Measurements from ENCODE around the gene CTSV. TPM values are rescaled to one million over a fixed set of nuclear protein-coding genes. Genes with fewer than 3 reads are reported as not detected.
"Not testable (repeated sequence)": the region's sequence is repeated elsewhere in the genome, so short reads cannot be mapped to it uniquely, and the experiment has no call there.

The CTSV gene
- total RNA-seq, 6 donors from 2014 or later = 0.34 to 1.5 (median 0.63) TPM; not detected in 2

GRCh38 chr9:97039514-97039860 lies 545 bp upstream of the CTSV start:
- ATAC-seq (ENCODE audit: low FRiP score in 2 of 2) (peak; percentile 54 to 55), DNase-seq (peak in 1 of 2 donors; percentile 25)
- H3K4me1 ChIP-seq = peaks cover 7 to 14% (median 9%) of the 10 kb centered on the region in 4 donors
- 6% methylated on average over 12 of the region's 12 CpGs for WGBS, 2 donors
- TF ChIP-seq POLR2A (IDR thresholded peaks at IDR 0.05) (no peak), CTCF (IDR thresholded peaks at IDR 0.05) (no peak), POLR2AphosphoS5 (IDR thresholded peaks at IDR 0.05) (no peak), EP300 (IDR thresholded peaks at IDR 0.05) (no peak)
- H3K36me3 ChIP-seq = no peaks in the 10 kb centered on the region
- H3K4me3 ChIP-seq = peak overlapping the region in 3 of 4 donors; percentile 50 to 61 (median 58)
- H3K27ac ChIP-seq = peak overlapping the region in 1 of 4 donors; percentile 49
- no peaks in the 10 kb centered on the region for H3K9me3 ChIP-seq
- peaks cover 0 to 10% (median 4%) of the 10 kb centered on the region in 4 donors for H3K27me3 ChIP-seq

GRCh38 chr9:97023505-97023904 lies 15.4 kb downstream of the CTSV start:
- not testable (repeated sequence) for ATAC-seq (ENCODE audit: low FRiP score in 2 of 2); H3K27me3 ChIP-seq
- 82 to 100% methylated on average over 1 of the region's 1 CpG for WGBS, 2 donors

GRCh38 chr9:97013151-97014132 lies 25.5 kb downstream of the CTSV start:
- peak; percentile 97 to 98 for ATAC-seq (ENCODE audit: low FRiP score in 2 of 2)
- H3K36me3 ChIP-seq, H3K9me3 ChIP-seq, H3K27me3 ChIP-seq, H3K4me1 ChIP-seq: not testable (repeated sequence)
- Histone ChIP-seq H3K4me3 (peak overlapping the region; percentile 61 to 80 (median 70)), H3K27ac (peak overlapping the region; percentile 82 to 89 (median 84))
- peak; percentile 72 to 92 for DNase-seq
- TF ChIP-seq POLR2AphosphoS5 (IDR thresholded peaks at IDR 0.05) (peak in 1 of 2 donors; percentile 68), POLR2A (IDR thresholded peaks at IDR 0.05) (peak in 2 of 4 donors; percentile 73 to 77)
- WGBS, 2 donors = 1 to 3% methylated on average over 7 to 33 of the region's 97 CpGs

More at GRCh38 chr9:97023505-97023904, 15.4 kb downstream of the CTSV start:
- H3K36me3 ChIP-seq, DNase-seq, H3K4me3 ChIP-seq, H3K27ac ChIP-seq, H3K4me1 ChIP-seq, H3K9me3 ChIP-seq: not testable (repeated sequence)

- WGBS, 2 donors = 0% methylated on average over 2 to 10 of the region's 18 CpGs
- H3K9me3 ChIP-seq, H3K36me3 ChIP-seq, H3K27me3 ChIP-seq, H3K4me1 ChIP-seq, DNase-seq: not testable (repeated sequence)
- peak in 1 of 2 donors; percentile 46 for TF ChIP-seq POLR2AphosphoS5 (IDR thresholded peaks at IDR 0.05)
- peak in 1 of 4 donors; percentile 7 for TF ChIP-seq POLR2A (IDR thresholded peaks at IDR 0.05)
- peak overlapping the region; percentile 82 to 89 (median 84) for H3K27ac ChIP-seq
- H3K4me3 ChIP-seq = peak overlapping the region; percentile 60 to 80 (median 68)
- peak; percentile 78 to 91 for ATAC-seq (ENCODE audit: low FRiP score in 2 of 2)
Measured at GRCh38 chr9:97012617-97013016, 26.3 kb downstream of the CTSV start.

- H3K27me3 ChIP-seq; ATAC-seq (ENCODE audit: low FRiP score in 2 of 2); H3K27ac ChIP-seq; H3K4me3 ChIP-seq; DNase-seq; H3K4me1 ChIP-seq; H3K36me3 ChIP-seq; H3K9me3 ChIP-seq: not testable (repeated sequence)
Measured at GRCh38 chr9:97002195-97002594, 36.7 kb downstream of the CTSV start.

- not testable (repeated sequence) for DNase-seq; ATAC-seq (ENCODE audit: low FRiP score in 2 of 2); H3K4me3 ChIP-seq; H3K27me3 ChIP-seq; H3K4me1 ChIP-seq; H3K36me3 ChIP-seq; H3K27ac ChIP-seq; H3K9me3 ChIP-seq
- WGBS, 2 donors = 88 to 100% methylated on average over 1 of the region's 1 CpG
Measured at GRCh38 chr9:97001338-97001737, 37.6 kb downstream of the CTSV start.

GRCh38 chr9:97000139-97000787 lies 38.7 kb downstream of the CTSV start:
- not testable (repeated sequence) for H3K27ac ChIP-seq; DNase-seq; H3K4me3 ChIP-seq; ATAC-seq (ENCODE audit: low FRiP score in 2 of 2); H3K9me3 ChIP-seq; H3K4me1 ChIP-seq; H3K27me3 ChIP-seq; H3K36me3 ChIP-seq
- 79 to 81% methylated on average over 3 of the region's 3 CpGs for WGBS, 2 donors

- H3K27me3 ChIP-seq; H3K4me1 ChIP-seq; ATAC-seq (ENCODE audit: low FRiP score in 2 of 2); H3K9me3 ChIP-seq; DNase-seq; H3K27ac ChIP-seq; H3K4me3 ChIP-seq; H3K36me3 ChIP-seq: not testable (repeated sequence)
- WGBS, 2 donors = 83 to 88% methylated on average over 1 of the region's 1 CpG
Measured at GRCh38 chr9:96999733-97000132, 39.2 kb downstream of the CTSV start.

- not testable (repeated sequence) for DNase-seq; H3K36me3 ChIP-seq; H3K27ac ChIP-seq; ATAC-seq (ENCODE audit: low FRiP score in 2 of 2); H3K4me3 ChIP-seq; H3K9me3 ChIP-seq; H3K4me1 ChIP-seq; H3K27me3 ChIP-seq
- WGBS, 2 donors = 79 to 92% methylated on average over 5 to 6 of the region's 6 CpGs
Measured at GRCh38 chr9:96997009-96997701, 41.8 kb downstream of the CTSV start.

GRCh38 chr9:96994531-96995016 lies 44.4 kb downstream of the CTSV start:
- H3K9me3 ChIP-seq; H3K4me3 ChIP-seq; H3K27me3 ChIP-seq; ATAC-seq (ENCODE audit: low FRiP score in 2 of 2); H3K36me3 ChIP-seq; H3K4me1 ChIP-seq; H3K27ac ChIP-seq; DNase-seq: not testable (repeated sequence)
- WGBS, 2 donors = no CpG with 5 or more reads among the region's 2 CpGs
